ENCODE measurements around the gene CFAP97. TPM values are rescaled to one million over a fixed set of nuclear protein-coding genes. Genes with fewer than 3 reads are reported as not detected.
A peak's percentile ranks its signal among the peaks of the same experiment; 100 is the strongest.

CFAP97 gene
- total RNA-seq, 4 donors from 2014 or later: 26.7 to 33.0 (median 30.9) TPM

DNA sequence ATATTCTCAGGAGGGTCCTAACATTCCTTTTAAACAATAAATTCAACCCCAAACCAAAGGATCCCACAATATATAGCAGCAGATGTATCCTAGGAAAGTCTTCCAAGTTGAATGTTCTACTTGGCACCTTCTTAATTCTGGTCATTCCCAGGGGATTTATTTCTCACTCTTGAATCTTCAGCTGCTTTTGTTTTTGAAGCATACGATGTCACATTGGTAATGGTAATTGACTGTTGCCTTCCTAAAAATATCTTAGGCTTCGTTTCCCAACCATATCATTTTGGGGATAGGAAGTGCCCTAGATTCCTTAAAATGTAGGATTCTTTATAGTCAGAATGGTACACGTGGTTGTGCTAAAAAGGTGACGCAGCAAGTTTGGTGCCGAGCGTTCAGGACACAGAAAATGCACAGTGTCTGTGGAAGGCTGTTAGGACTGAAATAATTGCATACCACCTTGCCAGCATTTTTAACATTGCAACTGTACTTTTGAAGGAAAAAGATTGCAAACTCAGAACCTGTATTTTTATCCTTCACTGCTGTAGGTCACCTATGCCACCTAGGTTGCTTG is 13.7 kb upstream of the CFAP97 start:
- Histone ChIP-seq H3K9me3 (no peaks in the 10 kb centered on the region), H3K4me3 (no peak overlapping the region), H3K27me3 (no peaks in the 10 kb centered on the region), H3K4me1 (no peaks in the 10 kb centered on the region), H3K36me3 (no peaks in the 10 kb centered on the region), H3K27ac (no peak overlapping the region)
- WGBS: 80% methylated on average over 6 of the region's 6 CpGs
- DNase-seq (ENCODE audit: low spot score in 2 of 2): no peak
- no peak for TF ChIP-seq POLR2AphosphoS5 (IDR thresholded peaks at IDR 0.05)
- TF ChIP-seq CTCF (IDR thresholded peaks at IDR 0.05): no peak
- TF ChIP-seq POLR2A (IDR thresholded peaks at IDR 0.05): no peak
- no peak for TF ChIP-seq EP300 (IDR thresholded peaks at IDR 0.05)

DNA sequence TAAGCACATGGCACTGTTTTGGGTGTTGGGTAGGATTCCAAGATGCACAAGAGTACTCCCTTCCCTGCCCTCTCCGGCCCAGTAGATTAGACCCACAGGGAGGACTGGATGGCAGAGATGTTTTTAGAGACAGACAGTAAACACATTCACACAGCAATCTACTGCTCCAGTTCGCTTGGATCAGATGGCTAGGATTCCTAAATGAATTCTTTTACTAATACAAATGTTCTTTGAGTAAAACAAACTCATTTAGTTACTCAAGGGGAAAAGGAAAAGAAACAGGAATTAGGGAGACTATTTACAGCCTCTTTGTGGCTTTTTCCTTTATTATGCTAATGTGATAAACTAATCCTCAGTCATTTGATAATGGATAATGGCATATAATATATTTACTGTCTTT is 11.5 kb upstream of the CFAP97 start:
- Histone ChIP-seq H3K9me3 (no peaks in the 10 kb centered on the region), H3K4me1 (peaks cover 12% of the 10 kb centered on the region), H3K4me3 (no peak overlapping the region), H3K36me3 (no peaks in the 10 kb centered on the region), H3K27me3 (no peaks in the 10 kb centered on the region), H3K27ac (no peak overlapping the region)
- no peak for TF ChIP-seq POLR2A (IDR thresholded peaks at IDR 0.05)
- TF ChIP-seq POLR2AphosphoS5 (IDR thresholded peaks at IDR 0.05): no peak
- no peak for TF ChIP-seq EP300 (IDR thresholded peaks at IDR 0.05)
- no peak for TF ChIP-seq CTCF (IDR thresholded peaks at IDR 0.05)
- WGBS: 65% methylated on average over 2 of the region's 2 CpGs
- DNase-seq (ENCODE audit: low spot score in 2 of 2): no peak

- Histone ChIP-seq H3K9me3 (no peaks in the 10 kb centered on the region), H3K4me1 (peaks cover 17% of the 10 kb centered on the region), H3K4me3 (no peak overlapping the region), H3K27ac (no peak overlapping the region), H3K27me3 (no peaks in the 10 kb centered on the region), H3K36me3 (no peaks in the 10 kb centered on the region)
- no peak for TF ChIP-seq POLR2AphosphoS5 (IDR thresholded peaks at IDR 0.05)
- TF ChIP-seq EP300 (IDR thresholded peaks at IDR 0.05): no peak
- no peak for DNase-seq (ENCODE audit: low spot score in 2 of 2)
- 90% methylated on average over 4 of the region's 4 CpGs for WGBS
Observed at GRCh38 chr4:185213877-185214276, 10.1 kb upstream of the CFAP97 start.

DNA sequence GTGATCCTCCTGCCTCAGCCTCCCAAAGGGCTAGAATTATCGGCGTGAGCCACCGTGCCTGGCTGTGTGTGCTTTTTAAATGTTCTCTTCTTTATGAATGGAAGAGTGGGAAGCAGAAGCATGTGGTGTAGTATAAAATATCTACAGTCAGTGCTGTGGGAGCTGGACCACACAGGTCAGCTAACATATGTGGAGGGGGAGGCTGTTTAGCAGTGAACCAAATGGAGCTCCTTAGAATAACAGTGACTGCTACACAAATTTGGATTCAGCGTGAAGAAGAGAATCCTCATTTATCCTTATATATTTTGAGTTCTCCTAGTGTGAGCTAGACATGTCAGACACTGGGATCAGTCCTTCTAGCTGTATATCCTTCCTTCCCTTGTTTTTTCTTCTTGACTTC is 8.8 kb upstream of the CFAP97 start:
- WGBS: 97% methylated on average over 4 of the region's 4 CpGs

GRCh38 chr4:185211641-185212040 is 7.8 kb upstream of the CFAP97 start:
- Histone ChIP-seq H3K9me3 (no peaks in the 10 kb centered on the region), H3K4me1 (peaks cover 21% of the 10 kb centered on the region), H3K27ac (no peak overlapping the region), H3K4me3 (peak overlapping the region; percentile 84), H3K36me3 (no peaks in the 10 kb centered on the region), H3K27me3 (no peaks in the 10 kb centered on the region)
- DNase-seq (ENCODE audit: low spot score in 2 of 2): no peak
- TF ChIP-seq EP300 (IDR thresholded peaks at IDR 0.05) (no peak), CTCF (IDR thresholded peaks at IDR 0.05) (no peak), POLR2A (IDR thresholded peaks at IDR 0.05) (no peak), POLR2AphosphoS5 (IDR thresholded peaks at IDR 0.05) (no peak)
- WGBS: 81% methylated on average over 2 of the region's 2 CpGs

More for the DNA sequence above, 8.8 kb upstream of the CFAP97 start:
- no peaks in the 10 kb centered on the region for H3K27me3 ChIP-seq
- no peak overlapping the region for H3K4me3 ChIP-seq
- no peak overlapping the region for H3K27ac ChIP-seq
- DNase-seq (ENCODE audit: low spot score in 2 of 2): no peak
- no peaks in the 10 kb centered on the region for H3K9me3 ChIP-seq
- H3K36me3 ChIP-seq: no peaks in the 10 kb centered on the region
- TF ChIP-seq CTCF (IDR thresholded peaks at IDR 0.05): no peak
- no peak for TF ChIP-seq POLR2AphosphoS5 (IDR thresholded peaks at IDR 0.05)
- no peak for TF ChIP-seq POLR2A (IDR thresholded peaks at IDR 0.05)
- TF ChIP-seq EP300 (IDR thresholded peaks at IDR 0.05): no peak
- H3K4me1 ChIP-seq: peaks cover 21% of the 10 kb centered on the region

DNA sequence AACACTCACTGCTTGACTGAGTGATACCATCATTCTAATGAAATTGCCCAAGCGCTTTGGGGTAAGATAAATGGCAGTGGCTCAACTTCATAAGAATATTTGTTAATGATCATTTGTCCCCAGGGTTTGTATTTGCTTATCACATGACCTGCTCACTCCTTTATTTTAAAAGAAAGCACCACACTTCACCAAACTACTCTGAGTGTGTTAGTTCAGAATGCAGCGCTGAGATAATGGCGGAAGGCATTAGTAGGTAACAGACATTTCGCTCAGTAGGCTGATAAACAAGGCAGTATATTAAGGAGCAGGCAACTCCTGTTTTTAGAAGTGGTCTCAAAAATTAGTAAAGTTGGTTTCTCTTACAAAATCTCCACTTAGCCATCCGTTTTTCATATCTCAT is 7.2 kb upstream of the CFAP97 start:
- Histone ChIP-seq H3K4me1 (peaks cover 21% of the 10 kb centered on the region), H3K27ac (no peak overlapping the region), H3K4me3 (peak overlapping the region; percentile 84), H3K36me3 (no peaks in the 10 kb centered on the region), H3K27me3 (no peaks in the 10 kb centered on the region), H3K9me3 (no peaks in the 10 kb centered on the region)
- no peak for DNase-seq (ENCODE audit: low spot score in 2 of 2)
- TF ChIP-seq POLR2AphosphoS5 (IDR thresholded peaks at IDR 0.05) (no peak), EP300 (IDR thresholded peaks at IDR 0.05) (no peak), POLR2A (IDR thresholded peaks at IDR 0.05) (no peak), CTCF (IDR thresholded peaks at IDR 0.05) (no peak)
- WGBS: 69% methylated on average over 5 of the region's 5 CpGs
